Mesendoderm (in vitro differentiated cells): ENCODE measurements around the gene CDYL.
"Not testable (repeated sequence)": the region's sequence is repeated elsewhere in the genome, so short reads cannot be mapped to it uniquely, and the experiment has no call there.

Experiments
- DNase-seq: peaks from one replicate; pipeline ENCODE4 v3.0.0; 2013
- H2AK5ac ChIP-seq: 2 replicates; pipeline ENCODE4 v1.6.1; 2013; ENCODE audit warnings: low read length, inconsistent platforms
- H2BK120ac ChIP-seq: 2 replicates; pipeline ENCODE4 v1.6.1; 2013; ENCODE audit warnings: low read depth, mild to moderate bottlenecking, low read length, moderate library complexity, mixed read lengths
- H2BK15ac ChIP-seq: replicated peaks from 2 replicates; pipeline ENCODE4 v1.6.1; 2013; ENCODE audit warnings: low read depth, mild to moderate bottlenecking, moderate library complexity
- H2BK5ac ChIP-seq: 2 replicates; pipeline ENCODE4 v1.6.1; 2013; ENCODE audit warnings: low read length, inconsistent platforms
- H3K18ac ChIP-seq: 2 replicates; pipeline ENCODE4 v1.6.1; 2013; ENCODE audit warnings: mild to moderate bottlenecking, low read length, mixed read lengths
- H3K23ac ChIP-seq: one replicate; pipeline ENCODE4 v1.6.1; 2013; ENCODE audit warnings: low read length
- H3K27ac ChIP-seq: 2 replicates; pipeline ENCODE4 v1.5.1; 2013; ENCODE audit warnings: low read depth, mild to moderate bottlenecking, inconsistent platforms, low read length, moderate library complexity
- H3K27me3 ChIP-seq: 2 replicates; pipeline ENCODE4 v1.6.1; 2013; ENCODE audit warnings: low read length, control low read depth, mild to moderate bottlenecking, inconsistent platforms; ENCODE audit not compliant: insufficient read depth, poor library complexity
- H3K36me3 ChIP-seq: 2 replicates; pipeline ENCODE4 v1.6.1; 2013; ENCODE audit warnings: low read length, inconsistent platforms; ENCODE audit not compliant: control insufficient read depth, insufficient read depth
- H3K4ac ChIP-seq: one replicate; pipeline ENCODE4 v1.6.1; 2013; ENCODE audit warnings: low read depth, mild to moderate bottlenecking, low read length, moderate library complexity
- H3K4me1 ChIP-seq: 2 replicates; pipeline ENCODE4 v1.6.1; 2013; ENCODE audit warnings: low read depth, low read length, inconsistent platforms; ENCODE audit not compliant: control insufficient read depth
- H3K4me2 ChIP-seq: 2 replicates; pipeline ENCODE4 v1.6.1; 2013; ENCODE audit warnings: low read length
- H3K4me3 ChIP-seq: 2 replicates; pipeline ENCODE4 v1.5.1; 2013; ENCODE audit warnings: mild to moderate bottlenecking, low read length
- H3K56ac ChIP-seq: one replicate; pipeline ENCODE4 v1.6.1; 2013; ENCODE audit warnings: low read length
- H3K79me1 ChIP-seq: 2 replicates; pipeline ENCODE4 v1.6.1; 2013; ENCODE audit warnings: low read length, inconsistent platforms
- H3K79me2 ChIP-seq: 2 replicates; pipeline ENCODE4 v1.6.1; 2013; ENCODE audit warnings: mild to moderate bottlenecking, low read length; ENCODE audit not compliant: control insufficient read depth, insufficient read depth
- H3K9ac ChIP-seq: 2 replicates; pipeline ENCODE4 v1.6.1; 2013; ENCODE audit warnings: low read length, inconsistent platforms
- H4K5ac ChIP-seq: one replicate; pipeline ENCODE4 v1.6.1; 2013; ENCODE audit warnings: low read length
- H4K8ac ChIP-seq: one replicate; pipeline ENCODE4 v1.6.1; 2013; ENCODE audit warnings: low read depth, mild to moderate bottlenecking, control low read depth, low read length, moderate library complexity
- WGBS: extraction: QIAGEN DNeasy Blood & Tissue Kit; methylation state at CpG from one replicate; pipeline ENCODE4 v1.1.7; 2013; ENCODE audit warnings: low lambda C conversion rate, missing lambda C conversion rate; ENCODE audit not compliant: insufficient coverage; ENCODE audit errors: extremely low coverage; 5-methylcytosine and 5-hydroxymethylcytosine counted together

CDYL gene

GRCh38 chr6:4861564-4861963, 85.4 kb downstream of the CDYL start:
- no peak overlapping the region for H4K8ac ChIP-seq
- H3K18ac ChIP-seq = no peak overlapping the region
- H3K4me2 ChIP-seq = no peak overlapping the region
- H3K4ac ChIP-seq = no peak overlapping the region
- no peak overlapping the region for H2AK5ac ChIP-seq
- no peak overlapping the region for H2BK15ac ChIP-seq
- no peak for DNase-seq
- no peak overlapping the region for H3K56ac ChIP-seq
- H3K9ac ChIP-seq = no peak overlapping the region
- no peaks in the 10 kb centered on the region for H3K27me3 ChIP-seq
- no peak overlapping the region for H2BK120ac ChIP-seq
- H3K23ac ChIP-seq = no peak overlapping the region
- peaks cover 38% of the 10 kb centered on the region for H3K79me2 ChIP-seq
- no CpG with 5 or more reads among the region's 3 CpGs for WGBS
- H3K4me3 ChIP-seq = no peak overlapping the region
- no peak overlapping the region for H3K27ac ChIP-seq
- no peaks in the 10 kb centered on the region for H3K4me1 ChIP-seq
- H2BK5ac ChIP-seq = no peak overlapping the region
- no peaks in the 10 kb centered on the region for H3K36me3 ChIP-seq
- H3K79me1 ChIP-seq = peaks cover 32% of the 10 kb centered on the region
- no peak overlapping the region for H4K5ac ChIP-seq

DNA sequence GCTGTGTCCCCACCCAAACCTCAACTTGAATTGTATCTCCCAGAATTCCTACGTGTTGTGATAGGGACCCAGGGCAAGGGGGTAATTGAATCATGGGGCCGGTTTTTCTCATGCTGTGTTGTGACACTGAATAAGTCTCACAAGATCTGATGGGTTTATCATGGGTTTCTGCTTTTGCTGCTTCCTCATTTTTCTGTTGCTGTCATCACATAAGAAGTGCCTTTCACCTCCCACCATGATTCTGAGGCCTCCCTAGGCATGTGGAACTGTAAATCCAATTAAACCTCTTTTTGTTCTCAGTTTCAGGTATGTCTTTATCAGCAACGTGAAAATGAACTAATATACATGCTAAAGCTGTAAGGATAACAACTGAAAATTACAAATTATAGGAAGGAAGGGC, 88.3 kb downstream of the CDYL start:
- Histone ChIP-seq H3K23ac (no peak overlapping the region), H3K18ac (no peak overlapping the region), H3K4ac (no peak overlapping the region), H2BK15ac (no peak overlapping the region), H2AK5ac (no peak overlapping the region), H3K4me2 (no peak overlapping the region), H4K8ac (no peak overlapping the region), H3K27me3 (no peaks in the 10 kb centered on the region), H2BK5ac (no peak overlapping the region), H3K27ac (no peak overlapping the region), H2BK120ac (no peak overlapping the region), H3K4me3 (no peak overlapping the region), H4K5ac (no peak overlapping the region), H3K79me2 (peaks cover 27% of the 10 kb centered on the region), H3K4me1 (no peaks in the 10 kb centered on the region), H3K9ac (no peak overlapping the region), H3K79me1 (peaks cover 20% of the 10 kb centered on the region), H3K36me3 (no peaks in the 10 kb centered on the region), H3K56ac (no peak overlapping the region)
- peak; percentile 70 for DNase-seq
- WGBS = no CpG with 5 or more reads among the region's 3 CpGs

- not testable (repeated sequence) for H3K4ac ChIP-seq, H2BK5ac ChIP-seq, H3K18ac ChIP-seq, H2BK120ac ChIP-seq, H2AK5ac ChIP-seq, H3K9ac ChIP-seq, H3K4me1 ChIP-seq, H3K27ac ChIP-seq, H3K23ac ChIP-seq, H3K27me3 ChIP-seq, H4K5ac ChIP-seq, H3K56ac ChIP-seq, H4K8ac ChIP-seq, H2BK15ac ChIP-seq, H3K4me3 ChIP-seq, H3K4me2 ChIP-seq, H3K36me3 ChIP-seq
- no CpG with 5 or more reads among the region's 4 CpGs for WGBS
- DNase-seq = peak; percentile 65
- peaks cover 28% of the 10 kb centered on the region for H3K79me2 ChIP-seq
- peaks cover 19% of the 10 kb centered on the region for H3K79me1 ChIP-seq
Measured at GRCh38 chr6:4865006-4865405, 88.8 kb downstream of the CDYL start.

- Histone ChIP-seq H3K4me2 (no peak overlapping the region), H3K79me1 (peaks cover 7% of the 10 kb centered on the region), H3K4me3 (no peak overlapping the region), H4K8ac (no peak overlapping the region), H4K5ac (no peak overlapping the region), H3K18ac (no peak overlapping the region), H3K27ac (no peak overlapping the region), H3K79me2 (peaks cover 35% of the 10 kb centered on the region), H3K36me3 (no peaks in the 10 kb centered on the region), H2BK5ac (no peak overlapping the region), H3K56ac (peak overlapping the region; percentile 46), H3K9ac (no peak overlapping the region), H3K4ac (no peak overlapping the region), H3K27me3 (no peaks in the 10 kb centered on the region), H3K4me1 (no peaks in the 10 kb centered on the region), H2AK5ac (no peak overlapping the region), H2BK120ac (no peak overlapping the region), H2BK15ac (no peak overlapping the region), H3K23ac (no peak overlapping the region)
- WGBS = no CpG with 5 or more reads among the region's 3 CpGs
- no peak for DNase-seq
Measured at GRCh38 chr6:4870821-4871494, 94.8 kb downstream of the CDYL start.

- peaks cover 9% of the 10 kb centered on the region for H3K79me1 ChIP-seq
- H4K8ac ChIP-seq = no peak overlapping the region
- no peaks in the 10 kb centered on the region for H3K4me1 ChIP-seq
- no peak overlapping the region for H3K9ac ChIP-seq
- H4K5ac ChIP-seq = no peak overlapping the region
- H3K4me3 ChIP-seq = no peak overlapping the region
- no peak overlapping the region for H2BK5ac ChIP-seq
- no peak for DNase-seq
- H3K4ac ChIP-seq = no peak overlapping the region
- peaks cover 41% of the 10 kb centered on the region for H3K79me2 ChIP-seq
- no CpG with 5 or more reads among the region's 5 CpGs for WGBS
- H3K23ac ChIP-seq = no peak overlapping the region
- H3K56ac ChIP-seq = no peak overlapping the region
- H3K18ac ChIP-seq = peak overlapping the region; percentile 84
- no peak overlapping the region for H2BK15ac ChIP-seq
- no peak overlapping the region for H3K4me2 ChIP-seq
- no peaks in the 10 kb centered on the region for H3K27me3 ChIP-seq
- H2AK5ac ChIP-seq = no peak overlapping the region
- no peak overlapping the region for H3K27ac ChIP-seq
- no peak overlapping the region for H2BK120ac ChIP-seq
- no peaks in the 10 kb centered on the region for H3K36me3 ChIP-seq
Measured at GRCh38 chr6:4871825-4872224, 95.6 kb downstream of the CDYL start.

GRCh38 chr6:4872841-4873240, 96.6 kb downstream of the CDYL start:
- no peak overlapping the region for H3K4me3 ChIP-seq
- H3K79me1 ChIP-seq = peaks cover 10% of the 10 kb centered on the region
- H3K18ac ChIP-seq = no peak overlapping the region
- H3K4me1 ChIP-seq = no peaks in the 10 kb centered on the region
- H3K4me2 ChIP-seq = no peak overlapping the region
- H3K36me3 ChIP-seq = no peaks in the 10 kb centered on the region
- H3K23ac ChIP-seq = no peak overlapping the region
- H3K56ac ChIP-seq = no peak overlapping the region
- H3K27ac ChIP-seq = no peak overlapping the region
- peaks cover 45% of the 10 kb centered on the region for H3K79me2 ChIP-seq
- DNase-seq = no peak
- H2BK5ac ChIP-seq = no peak overlapping the region
- H2BK120ac ChIP-seq = no peak overlapping the region
- H2AK5ac ChIP-seq = no peak overlapping the region
- no peak overlapping the region for H4K8ac ChIP-seq
- H3K9ac ChIP-seq = no peak overlapping the region
- no peak overlapping the region for H3K4ac ChIP-seq
- H4K5ac ChIP-seq = no peak overlapping the region
- no peak overlapping the region for H2BK15ac ChIP-seq
- WGBS = no CpG with 5 or more reads among the region's 2 CpGs
- H3K27me3 ChIP-seq = no peaks in the 10 kb centered on the region
